ENCODE measurements around the gene PIK3R4. TPM values are rescaled to one million over a fixed set of nuclear protein-coding genes. Genes with fewer than 3 reads are reported as not detected.

Gene PIK3R4
- total RNA-seq, 4 donors from 2014 or later = 18.4 to 48.1 (median 33.8) TPM

GRCh38 chr3:130760922-130761321 is 14.3 kb upstream of the PIK3R4 start:
- no peak for TF ChIP-seq CTCF (IDR thresholded peaks at IDR 0.05)
- ATAC-seq (ENCODE audit: low FRiP score) (no peak), DNase-seq (ENCODE audit: low spot score) (no peak)

- DNase-seq (ENCODE audit: low spot score) (no peak), ATAC-seq (ENCODE audit: low FRiP score) (no peak)
- peak in 1 of 3 donors; percentile 33 for TF ChIP-seq CTCF (IDR thresholded peaks at IDR 0.05)
Observed at GRCh38 chr3:130759692-130760338, 13.2 kb upstream of the PIK3R4 start.

- ATAC-seq (ENCODE audit: low FRiP score) = no peak
- DNase-seq (ENCODE audit: low spot score) = no peak
- TF ChIP-seq CTCF (IDR thresholded peaks at IDR 0.05) = no peak
Observed at GRCh38 chr3:130758624-130759369, 12.2 kb upstream of the PIK3R4 start.

GRCh38 chr3:130757611-130758150 is 11.1 kb upstream of the PIK3R4 start:
- ATAC-seq (ENCODE audit: low FRiP score) (no peak), DNase-seq (ENCODE audit: low spot score) (no peak)
- TF ChIP-seq CTCF (IDR thresholded peaks at IDR 0.05) = no peak

- TF ChIP-seq CTCF (IDR thresholded peaks at IDR 0.05) = no peak
- DNase-seq (ENCODE audit: low spot score) (no peak), ATAC-seq (ENCODE audit: low FRiP score) (no peak)
Observed at GRCh38 chr3:130755666-130756065, 9.0 kb upstream of the PIK3R4 start.

- no peak for TF ChIP-seq CTCF (IDR thresholded peaks at IDR 0.05)
- DNase-seq (ENCODE audit: low spot score) (no peak), ATAC-seq (ENCODE audit: low FRiP score) (no peak)
Observed at GRCh38 chr3:130748981-130749380, 2.4 kb upstream of the PIK3R4 start.
